ENCODE measurements around the gene HOXA13. TPM values are rescaled to one million over a fixed set of nuclear protein-coding genes. Genes with fewer than 3 reads are reported as not detected.

The HOXA13 gene
- total RNA-seq, 1 donor from 2014 or later: 1.4 TPM

GRCh38 chr7:27192546-27193334 lies 7.2 kb downstream of the HOXA13 start:
- DNase-seq: no peak

GRCh38 chr7:27191833-27192545 lies 7.9 kb downstream of the HOXA13 start:
- no peak for DNase-seq

GRCh38 chr7:27191161-27191731 lies 8.6 kb downstream of the HOXA13 start:
- no peak for DNase-seq

GRCh38 chr7:27189997-27190748 lies 9.7 kb downstream of the HOXA13 start:
- no peak for DNase-seq

GRCh38 chr7:27189295-27189996 lies 10.4 kb downstream of the HOXA13 start:
- no peak for DNase-seq

- no peak for DNase-seq
These were observed 11.3 kb downstream of the HOXA13 start for GRCh38 chr7:27188386-27189294.

- DNase-seq: no peak
These were observed 12.2 kb downstream of the HOXA13 start for GRCh38 chr7:27187475-27188385.

- no peak for DNase-seq
These were observed 13.0 kb downstream of the HOXA13 start for GRCh38 chr7:27186668-27187474.

- DNase-seq: no peak
These were observed 13.8 kb downstream of the HOXA13 start for GRCh38 chr7:27185854-27186667.

GRCh38 chr7:27185013-27185853 lies 14.7 kb downstream of the HOXA13 start, which contains the start of gene HOXA11:
Gene HOXA11 (minus strand): TSS chr7:27185232. CDS start chr7:27185144, 88 bp downstream.
- peak; percentile 92 for DNase-seq

- no peak for DNase-seq
These were observed 15.4 kb downstream of the HOXA13 start for GRCh38 chr7:27184337-27185012.

GRCh38 chr7:27183682-27184336 lies 16.1 kb downstream of the HOXA13 start:
- DNase-seq: peak; percentile 46

- no peak for DNase-seq
These were observed 16.8 kb downstream of the HOXA13 start for GRCh38 chr7:27182861-27183681.

- DNase-seq: no peak
These were observed 17.5 kb downstream of the HOXA13 start for GRCh38 chr7:27182285-27182841.

Data from skin of body (tissue), 2 donors.